Right forelimb (tissue), 1 donor: ENCODE results near the gene DLL1.
A peak's percentile ranks its signal among the peaks of the same experiment; 100 is the strongest.

ENCODE experiments used
- DNase-seq: peaks from one replicate; pipeline ENCODE4 v3.0.0-alpha.2; 2018

Gene DLL1

GRCh38 chr6:170295510-170296422, 4.9 kb upstream of the DLL1 start:
- peak; percentile 64 for DNase-seq

- no peak for DNase-seq
Measured at GRCh38 chr6:170294813-170295509, 4.1 kb upstream of the DLL1 start.

GRCh38 chr6:170294298-170294730, 3.4 kb upstream of the DLL1 start:
- peak; percentile 42 for DNase-seq

- DNase-seq: peak; percentile 39
Measured at GRCh38 chr6:170293341-170294231, 2.7 kb upstream of the DLL1 start.

- DNase-seq: peak; percentile 44
Measured at GRCh38 chr6:170292407-170293158, 1.7 kb upstream of the DLL1 start.

- no peak for DNase-seq
Measured at GRCh38 chr6:170292111-170292406, 1.2 kb upstream of the DLL1 start.

- DNase-seq: peak; percentile 69
Measured at GRCh38 chr6:170291271-170292110, 613 bp upstream of the DLL1 start.

- no peak for DNase-seq
Measured at GRCh38 chr6:170289951-170290295, 955 bp downstream of the DLL1 start.

- DNase-seq: peak; percentile 48
Measured at GRCh38 chr6:170289180-170289931, 1.5 kb downstream of the DLL1 start.

GRCh38 chr6:170288852-170289179, 2.1 kb downstream of the DLL1 start:
- DNase-seq: no peak

- peak; percentile 28 for DNase-seq
Measured at GRCh38 chr6:170288091-170288631, 2.7 kb downstream of the DLL1 start.

GRCh38 chr6:170287371-170287876, 3.5 kb downstream of the DLL1 start:
- DNase-seq: peak; percentile 42

GRCh38 chr6:170286934-170287265, 4.0 kb downstream of the DLL1 start:
- no peak for DNase-seq

GRCh38 chr6:170286246-170286933, 4.5 kb downstream of the DLL1 start:
- peak; percentile 81 for DNase-seq

- no peak for DNase-seq
Measured at GRCh38 chr6:170285482-170285881, 5.4 kb downstream of the DLL1 start.

- peak; percentile 19 for DNase-seq
Measured at GRCh38 chr6:170284866-170285469, 5.9 kb downstream of the DLL1 start.

GRCh38 chr6:170284126-170284773, 6.6 kb downstream of the DLL1 start:
- DNase-seq: no peak

GRCh38 chr6:170283212-170284081, 7.4 kb downstream of the DLL1 start:
- no peak for DNase-seq
